GM12891 (cell line): ENCODE results near the gene PLS3.

Experiments used
- POLR2A ChIP-seq: IDR thresholded peaks from 2 replicates; pipeline ENCODE4 v1.6.1; 2011; ENCODE audit warnings: low read depth, low read length, control low read depth
- POLR2AphosphoS5 ChIP-seq: IDR thresholded peaks from 2 replicates; pipeline ENCODE4 v1.6.1; 2011; ENCODE audit warnings: low read depth, low read length, control low read depth
- POU2F2 ChIP-seq: IDR thresholded peaks from 2 replicates; pipeline ENCODE4 v1.6.1; 2011; ENCODE audit warnings: low read depth, mild to moderate bottlenecking, control low read depth, low read length, moderate library complexity
- SPI1 ChIP-seq: IDR thresholded peaks from 2 replicates; pipeline ENCODE4 v1.6.1; 2011; ENCODE audit warnings: low read depth, low read length, control low read depth
- TAF1 ChIP-seq: IDR thresholded peaks from 2 replicates; pipeline ENCODE4 v1.6.1; 2011; ENCODE audit warnings: low read depth, low read length, control low read depth

- TF ChIP-seq POLR2A = no peak
- TF ChIP-seq POLR2AphosphoS5 = no peak
- no peak for TF ChIP-seq SPI1
- TF ChIP-seq TAF1 = no peak
- no peak for TF ChIP-seq POU2F2
Observed at GRCh38 chrX:115591856-115592842, 31.2 kb downstream of the PLS3 start.
